ENCODE results near the gene IGF1R.

- TF ChIP-seq, protein P1, sequence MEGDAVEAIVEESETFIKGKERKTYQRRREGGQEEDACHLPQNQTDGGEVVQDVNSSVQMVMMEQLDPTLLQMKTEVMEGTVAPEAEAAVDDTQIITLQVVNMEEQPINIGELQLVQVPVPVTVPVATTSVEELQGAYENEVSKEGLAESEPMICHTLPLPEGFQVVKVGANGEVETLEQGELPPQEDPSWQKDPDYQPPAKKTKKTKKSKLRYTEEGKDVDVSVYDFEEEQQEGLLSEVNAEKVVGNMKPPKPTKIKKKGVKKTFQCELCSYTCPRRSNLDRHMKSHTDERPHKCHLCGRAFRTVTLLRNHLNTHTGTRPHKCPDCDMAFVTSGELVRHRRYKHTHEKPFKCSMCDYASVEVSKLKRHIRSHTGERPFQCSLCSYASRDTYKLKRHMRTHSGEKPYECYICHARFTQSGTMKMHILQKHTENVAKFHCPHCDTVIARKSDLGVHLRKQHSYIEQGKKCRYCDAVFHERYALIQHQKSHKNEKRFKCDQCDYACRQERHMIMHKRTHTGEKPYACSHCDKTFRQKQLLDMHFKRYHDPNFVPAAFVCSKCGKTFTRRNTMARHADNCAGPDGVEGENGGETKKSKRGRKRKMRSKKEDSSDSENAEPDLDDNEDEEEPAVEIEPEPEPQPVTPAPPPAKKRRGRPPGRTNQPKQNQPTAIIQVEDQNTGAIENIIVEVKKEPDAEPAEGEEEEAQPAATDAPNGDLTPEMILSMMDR (IDR thresholded peaks at IDR 0.05; ENCODE audit: low read depth, low read length), result no peak
- no peak for TF ChIP-seq EZH2phosphoT487 (IDR thresholded peaks at IDR 0.05; ENCODE audit: low read depth)
These were observed 66.6 kb downstream of the IGF1R start for GRCh38 chr15:98714922-98715321.
